ENCODE measurements around the gene MPRIP.
"Not testable (repeated sequence)": the region's sequence is repeated elsewhere in the genome, so short reads cannot be mapped to it uniquely, and the experiment has no call there.

The MPRIP gene

GRCh38 chr17:17013828-17014747 is 28.2 kb upstream of the MPRIP start:
- not testable (repeated sequence) for DNase-seq

- DNase-seq = not testable (repeated sequence)
Measured at GRCh38 chr17:17014748-17015124, 27.5 kb upstream of the MPRIP start.

GRCh38 chr17:17015230-17015629 is 27.0 kb upstream of the MPRIP start:
- DNase-seq = no peak

GRCh38 chr17:17016199-17017197 is 25.8 kb upstream of the MPRIP start:
- DNase-seq = not testable (repeated sequence)

GRCh38 chr17:17017343-17018014 is 24.8 kb upstream of the MPRIP start:
- DNase-seq = no peak

GRCh38 chr17:17018021-17018441 is 24.2 kb upstream of the MPRIP start:
- DNase-seq = no peak

GRCh38 chr17:17018612-17019429 is 23.4 kb upstream of the MPRIP start:
- no peak for DNase-seq

- no peak for DNase-seq
Measured at GRCh38 chr17:17019430-17019762, 22.9 kb upstream of the MPRIP start.

GRCh38 chr17:17019891-17020456 is 22.3 kb upstream of the MPRIP start:
- DNase-seq = no peak

GRCh38 chr17:17020821-17021193 is 21.4 kb upstream of the MPRIP start:
- no peak for DNase-seq

- no peak for DNase-seq
Measured at GRCh38 chr17:17021194-17021863, 20.9 kb upstream of the MPRIP start.

GRCh38 chr17:17022011-17022410 is 20.2 kb upstream of the MPRIP start:
- no peak for DNase-seq

- DNase-seq = no peak
Measured at GRCh38 chr17:17022456-17022855, 19.8 kb upstream of the MPRIP start.

- peak; percentile 14 for DNase-seq
Measured at GRCh38 chr17:17024778-17025300, 17.4 kb upstream of the MPRIP start.

GRCh38 chr17:17025621-17026020 is 16.6 kb upstream of the MPRIP start:
- DNase-seq = peak; percentile 9

- no peak for DNase-seq
Measured at GRCh38 chr17:17026163-17026562, 16.1 kb upstream of the MPRIP start.

- DNase-seq = no peak
Measured at GRCh38 chr17:17027442-17028058, 14.7 kb upstream of the MPRIP start.

GRCh38 chr17:17028059-17028877 is 14.0 kb upstream of the MPRIP start:
- peak; percentile 93 for DNase-seq

GRCh38 chr17:17028878-17029535 is 13.2 kb upstream of the MPRIP start:
- DNase-seq = no peak

Measured in NCI-H1694 (cell line).